Panc1 (cell line): Measurements from ENCODE around the gene GATA5.

Experiments
- POLR2AphosphoS5 ChIP-seq: IDR thresholded peaks from 2 replicates; pipeline ENCODE4 v1.6.1; 2012; ENCODE audit warnings: mild to moderate bottlenecking, low read depth, low read length, moderate library complexity
- SIN3A ChIP-seq: IDR thresholded peaks from 2 replicates; pipeline ENCODE4 v1.6.1; 2012; ENCODE audit warnings: low read depth, mild to moderate bottlenecking, low read length, moderate library complexity, borderline replicate concordance; ENCODE audit not compliant: insufficient read depth
- TF ChIP-seq, protein P1 (sequence below): fragments of 450-650 bp; IDR thresholded peaks from 2 replicates; pipeline ENCODE4 v1.5.1; 2017; ENCODE audit warnings: mild to moderate bottlenecking

DNA sequence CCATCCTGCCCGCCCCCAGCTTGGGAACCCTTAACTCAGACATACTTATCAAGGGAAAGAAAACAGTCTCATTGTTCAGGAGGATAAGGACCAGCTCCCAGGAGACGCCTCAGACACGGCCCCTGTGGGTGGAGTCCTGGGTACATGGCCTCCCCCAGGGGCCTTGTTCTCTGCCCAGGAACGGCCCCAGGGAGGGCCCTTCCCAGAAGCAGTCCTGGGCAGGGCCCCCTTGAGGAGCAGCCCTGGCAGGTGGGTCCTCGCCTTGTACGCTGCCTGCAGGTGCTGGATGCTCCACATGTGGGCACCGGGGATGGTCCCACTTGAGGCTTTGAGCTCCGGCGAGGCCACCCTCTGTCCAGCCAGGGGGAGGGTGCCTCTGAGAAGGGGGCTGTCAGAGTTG lies 4.5 kb upstream of the GATA5 start:
- TF ChIP-seq SIN3A: no peak
- TF ChIP-seq, protein P1, sequence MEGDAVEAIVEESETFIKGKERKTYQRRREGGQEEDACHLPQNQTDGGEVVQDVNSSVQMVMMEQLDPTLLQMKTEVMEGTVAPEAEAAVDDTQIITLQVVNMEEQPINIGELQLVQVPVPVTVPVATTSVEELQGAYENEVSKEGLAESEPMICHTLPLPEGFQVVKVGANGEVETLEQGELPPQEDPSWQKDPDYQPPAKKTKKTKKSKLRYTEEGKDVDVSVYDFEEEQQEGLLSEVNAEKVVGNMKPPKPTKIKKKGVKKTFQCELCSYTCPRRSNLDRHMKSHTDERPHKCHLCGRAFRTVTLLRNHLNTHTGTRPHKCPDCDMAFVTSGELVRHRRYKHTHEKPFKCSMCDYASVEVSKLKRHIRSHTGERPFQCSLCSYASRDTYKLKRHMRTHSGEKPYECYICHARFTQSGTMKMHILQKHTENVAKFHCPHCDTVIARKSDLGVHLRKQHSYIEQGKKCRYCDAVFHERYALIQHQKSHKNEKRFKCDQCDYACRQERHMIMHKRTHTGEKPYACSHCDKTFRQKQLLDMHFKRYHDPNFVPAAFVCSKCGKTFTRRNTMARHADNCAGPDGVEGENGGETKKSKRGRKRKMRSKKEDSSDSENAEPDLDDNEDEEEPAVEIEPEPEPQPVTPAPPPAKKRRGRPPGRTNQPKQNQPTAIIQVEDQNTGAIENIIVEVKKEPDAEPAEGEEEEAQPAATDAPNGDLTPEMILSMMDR: no peak
- TF ChIP-seq POLR2AphosphoS5: no peak
